ENCODE data around the gene HMX1. TPM values are rescaled to one million over a fixed set of nuclear protein-coding genes. Genes with fewer than 3 reads are reported as not detected.

Gene HMX1
- total RNA-seq, 1 experiment from 2014 or later, result 5.0 TPM

DNA sequence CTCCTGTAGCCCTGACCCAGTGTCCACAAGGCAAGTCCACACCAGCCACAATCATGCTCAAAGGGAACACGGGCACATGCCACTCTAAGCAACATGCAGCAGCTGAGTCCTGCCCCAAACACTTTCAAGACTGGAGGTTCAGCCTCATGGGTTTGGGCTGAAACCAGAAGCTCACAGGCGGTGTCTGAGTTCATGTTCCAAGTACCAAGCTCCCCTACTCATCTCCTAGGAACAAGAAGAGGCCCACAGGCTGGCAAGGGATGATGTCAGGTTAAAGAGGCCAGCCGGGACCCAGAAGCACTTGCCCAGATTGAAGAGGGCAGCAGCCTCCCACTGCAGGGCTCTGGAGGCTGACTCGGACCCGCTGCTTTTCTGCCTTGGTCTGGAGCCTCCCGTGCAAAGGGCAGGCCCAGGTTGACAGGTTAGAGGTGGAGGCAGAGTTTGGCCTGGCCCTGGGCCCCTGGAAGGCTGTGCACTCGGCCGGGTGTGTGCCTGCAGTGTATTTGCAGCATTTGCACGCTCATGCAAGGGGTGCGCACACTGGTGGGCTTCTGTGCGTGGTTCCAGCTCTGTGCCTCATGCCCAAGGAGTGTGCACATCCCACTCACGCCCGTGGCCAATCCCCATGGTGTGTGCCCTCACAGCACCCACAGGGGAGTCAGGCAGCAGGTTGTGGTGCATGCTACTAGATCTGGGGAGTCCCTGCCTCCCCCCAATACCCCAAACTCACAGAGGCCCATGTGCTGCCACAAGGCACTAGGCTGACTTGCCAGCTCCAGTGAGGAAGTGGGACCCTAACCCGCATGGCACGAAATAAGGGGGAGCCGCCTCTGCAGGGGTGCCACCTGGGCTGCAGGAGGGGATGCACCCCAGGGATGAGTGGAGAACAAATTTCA lies 2.4 kb downstream of the HMX1 start:
- no peak for DNase-seq (ENCODE audit: low read depth)

- DNase-seq (ENCODE audit: low read depth), result no peak
These were observed 3.2 kb downstream of the HMX1 start for GRCh38 chr4:8868321-8869001.

- no peak for DNase-seq (ENCODE audit: low read depth)
These were observed 3.9 kb downstream of the HMX1 start for GRCh38 chr4:8867624-8868320.

DNA sequence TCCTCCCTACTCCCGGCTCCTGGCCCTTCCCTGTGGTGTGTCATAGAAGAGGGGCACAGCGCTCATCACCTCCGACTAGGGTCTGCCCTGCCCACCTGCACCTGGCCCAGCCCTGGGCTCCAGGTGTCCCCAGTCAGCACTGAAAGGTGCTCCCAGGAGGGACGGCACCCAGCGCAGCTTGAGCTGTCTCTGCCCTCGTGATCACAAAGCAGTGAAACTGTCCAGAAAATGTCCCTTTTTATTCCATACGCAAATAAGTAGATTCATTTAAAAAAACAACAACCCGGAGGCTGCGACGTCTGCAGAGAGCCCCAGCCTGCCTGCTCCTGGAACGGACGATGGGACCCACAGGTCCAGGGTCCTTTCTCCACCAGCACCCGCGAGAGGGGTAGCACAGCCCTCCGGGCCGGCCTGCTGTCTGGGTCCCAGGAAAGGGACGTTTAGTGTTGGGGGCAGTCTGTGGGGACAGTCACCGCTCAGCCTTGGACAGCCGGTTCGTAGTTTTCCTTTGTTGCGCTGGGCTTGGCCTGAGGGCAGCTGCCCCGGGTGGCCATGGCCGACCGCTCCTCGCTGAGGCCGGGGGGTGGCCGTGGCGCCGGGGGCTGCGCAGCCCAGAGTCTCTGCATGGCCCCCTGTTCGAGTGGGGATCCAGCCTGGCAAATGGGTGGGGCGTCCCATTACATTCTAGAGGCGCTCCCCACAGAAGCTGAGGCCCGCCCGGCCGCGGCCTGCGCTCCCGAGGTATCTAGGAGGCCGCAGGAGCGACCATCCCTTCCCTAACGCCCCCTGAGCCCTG lies 4.6 kb downstream of the HMX1 start:
- DNase-seq (ENCODE audit: low read depth), result no peak

DNA sequence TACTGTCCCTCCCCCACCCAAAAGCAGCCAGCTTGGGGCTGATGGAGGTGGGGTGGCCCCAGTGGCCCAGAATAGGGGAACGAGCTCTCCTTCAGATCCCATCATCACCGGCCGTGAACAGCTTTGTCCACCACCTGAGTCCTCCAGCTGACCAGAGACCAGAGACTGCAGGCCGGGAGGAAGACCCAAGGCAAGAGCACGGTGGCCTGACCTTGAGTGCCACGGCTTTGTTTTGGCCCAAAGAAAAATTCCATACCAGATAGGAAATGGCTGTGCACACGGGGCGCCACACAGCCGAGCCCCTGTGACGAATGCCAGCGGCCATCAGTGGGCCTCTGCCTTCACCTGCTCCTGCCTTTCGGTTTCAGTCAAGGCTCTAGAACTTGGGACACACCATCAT lies 5.2 kb downstream of the HMX1 start:
- no peak for DNase-seq (ENCODE audit: low read depth)

- no peak for DNase-seq (ENCODE audit: low read depth)
These were observed 5.8 kb downstream of the HMX1 start for GRCh38 chr4:8865681-8866310.

DNA sequence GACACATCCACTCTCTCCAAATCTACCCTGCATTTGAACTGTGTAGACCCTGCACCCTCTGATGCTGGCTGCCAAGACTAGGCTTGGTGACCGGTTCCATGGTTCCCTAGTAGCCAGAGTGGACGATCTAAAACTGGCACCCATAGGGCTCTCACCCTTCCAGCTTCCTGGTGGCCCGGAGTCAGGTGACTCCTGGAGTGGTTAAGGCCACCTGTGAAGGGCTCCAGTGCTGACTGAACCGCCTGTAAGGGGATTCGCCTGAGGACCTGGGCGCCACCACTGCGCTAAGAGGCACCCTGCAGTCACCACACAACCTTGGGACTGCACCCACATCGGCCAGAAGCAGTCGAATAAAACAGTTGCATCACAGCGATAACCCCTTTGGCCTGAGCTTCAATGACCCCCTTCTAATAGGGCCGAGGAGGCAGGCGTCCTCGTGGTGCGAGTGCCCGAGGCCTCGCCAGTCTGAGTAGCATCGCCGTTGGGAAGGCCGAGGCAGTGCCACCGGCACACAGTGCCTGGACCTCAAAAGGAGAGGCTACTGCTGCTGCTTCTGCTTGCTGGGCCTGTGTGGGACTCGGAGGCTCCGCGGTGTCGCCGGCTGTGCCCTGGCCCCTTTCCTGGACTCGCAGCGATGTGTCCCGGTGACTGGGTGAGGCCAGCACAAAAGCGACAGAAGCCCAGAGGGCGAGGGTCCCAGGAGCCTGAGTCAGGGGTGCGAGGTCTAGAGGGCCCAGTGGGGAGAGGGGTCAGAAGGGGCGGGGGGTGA lies 6.5 kb downstream of the HMX1 start:
- no peak for DNase-seq (ENCODE audit: low read depth)

- no peak for DNase-seq (ENCODE audit: low read depth)
These were observed 7.7 kb downstream of the HMX1 start for GRCh38 chr4:8863686-8864682.

GRCh38 chr4:8862800-8863685 lies 8.6 kb downstream of the HMX1 start:
- no peak for DNase-seq (ENCODE audit: low read depth)

- DNase-seq (ENCODE audit: low read depth), result no peak
These were observed 9.3 kb downstream of the HMX1 start for GRCh38 chr4:8862334-8862733.

DNA sequence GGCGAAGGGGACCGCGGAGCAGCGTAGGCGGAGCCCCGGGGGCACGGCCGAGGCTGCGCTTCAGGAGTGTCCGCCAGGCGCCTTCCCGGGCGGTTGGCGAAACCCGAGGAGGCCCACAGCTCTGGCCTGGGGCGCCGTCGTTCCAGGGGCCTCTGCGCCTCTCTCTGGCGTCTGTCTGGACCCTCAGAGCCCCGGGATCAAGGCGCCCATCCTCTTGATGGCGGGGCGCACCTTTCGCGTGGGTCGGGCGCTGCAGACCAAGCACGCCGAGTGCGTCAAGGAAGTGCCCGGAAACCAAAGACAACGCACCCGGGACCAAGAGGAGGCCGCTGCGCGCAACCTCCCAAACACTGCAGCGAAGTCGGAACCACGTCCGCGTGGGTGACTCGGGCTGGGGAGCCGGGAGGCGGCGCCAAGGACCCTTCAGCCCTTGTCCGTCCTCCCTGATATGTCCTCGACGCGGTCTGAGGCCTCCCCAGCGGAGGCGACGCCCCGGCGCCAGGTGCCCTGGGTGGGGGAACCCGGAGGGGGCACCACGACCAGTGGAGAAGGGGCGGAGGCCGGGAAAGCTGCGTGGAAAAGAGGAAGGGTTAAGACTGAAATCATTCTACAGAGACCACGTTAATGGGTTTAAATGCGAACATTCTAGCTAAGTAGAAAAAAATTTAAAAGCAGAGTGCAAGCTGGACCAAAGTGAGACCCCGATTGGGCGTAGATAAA lies 9.9 kb downstream of the HMX1 start:
- DNase-seq (ENCODE audit: low read depth), result no peak

GRCh38 chr4:8860892-8861575 lies 10.6 kb downstream of the HMX1 start:
- no peak for DNase-seq (ENCODE audit: low read depth)

DNA sequence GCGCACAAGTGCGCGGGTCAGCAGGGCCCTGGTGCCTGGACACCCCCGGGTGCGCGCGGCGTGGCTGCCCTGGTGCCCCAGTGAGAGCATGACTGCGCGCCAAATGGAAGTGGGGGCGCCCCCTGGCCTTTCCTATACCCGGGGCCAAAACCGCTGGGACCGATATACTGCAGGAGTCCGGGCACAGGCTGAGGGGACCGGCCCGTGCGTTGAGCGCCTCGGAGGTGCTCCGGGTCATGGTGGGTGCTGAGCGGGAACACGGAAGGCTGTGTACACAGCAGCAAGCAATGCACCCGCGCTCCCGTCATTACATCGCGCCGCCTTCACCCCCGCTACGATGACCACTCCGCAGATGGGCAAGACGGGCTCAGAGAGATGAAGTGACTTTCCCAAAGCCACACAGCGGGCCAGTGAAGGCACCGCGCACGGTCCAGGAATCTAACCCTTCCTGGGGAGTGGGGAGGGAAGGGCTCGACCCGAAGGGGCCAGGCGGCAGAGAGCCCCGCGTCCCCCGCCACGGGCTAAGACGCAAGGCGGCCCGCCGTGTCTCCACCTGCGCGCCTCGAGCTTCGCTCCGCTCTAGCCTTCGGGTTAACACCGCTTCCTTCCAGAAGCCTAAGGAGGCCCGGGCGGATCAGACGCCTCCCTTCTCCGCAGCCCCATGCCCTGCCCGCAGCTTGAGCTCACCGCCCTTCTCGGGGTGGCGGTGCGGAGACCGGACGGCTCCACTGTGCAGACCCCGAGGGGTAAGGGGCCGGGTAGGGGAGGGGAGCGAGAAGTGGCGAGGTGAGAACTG lies 11.3 kb downstream of the HMX1 start:
- no peak for DNase-seq (ENCODE audit: low read depth)

DNA sequence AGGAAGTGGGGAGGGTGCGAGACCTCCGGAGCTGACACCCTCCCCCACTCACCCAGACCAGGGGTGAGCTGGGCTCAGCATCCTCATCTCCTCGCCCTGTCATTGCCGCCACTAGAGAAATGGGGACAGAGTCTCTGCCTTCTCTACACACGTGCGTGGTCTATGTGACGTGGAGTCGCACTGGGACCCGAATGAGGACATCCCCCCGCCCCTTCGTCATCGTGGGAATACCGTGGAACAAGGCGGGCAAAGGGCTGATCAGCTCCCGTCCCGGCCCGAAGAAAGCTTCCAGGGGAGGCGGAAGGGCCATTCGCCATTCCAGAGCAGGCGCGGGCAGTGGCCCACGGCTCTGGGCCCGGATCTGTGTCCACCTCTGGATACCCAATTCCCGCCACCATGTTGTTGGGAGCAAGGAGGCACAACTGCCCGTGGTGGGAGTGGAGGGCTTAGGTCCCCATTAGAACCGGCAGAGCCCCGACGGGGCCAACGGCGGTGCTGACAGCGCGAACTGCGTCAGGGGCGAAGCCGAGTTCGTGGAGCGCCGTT lies 12.0 kb downstream of the HMX1 start:
- no peak for DNase-seq (ENCODE audit: low read depth)

DNA sequence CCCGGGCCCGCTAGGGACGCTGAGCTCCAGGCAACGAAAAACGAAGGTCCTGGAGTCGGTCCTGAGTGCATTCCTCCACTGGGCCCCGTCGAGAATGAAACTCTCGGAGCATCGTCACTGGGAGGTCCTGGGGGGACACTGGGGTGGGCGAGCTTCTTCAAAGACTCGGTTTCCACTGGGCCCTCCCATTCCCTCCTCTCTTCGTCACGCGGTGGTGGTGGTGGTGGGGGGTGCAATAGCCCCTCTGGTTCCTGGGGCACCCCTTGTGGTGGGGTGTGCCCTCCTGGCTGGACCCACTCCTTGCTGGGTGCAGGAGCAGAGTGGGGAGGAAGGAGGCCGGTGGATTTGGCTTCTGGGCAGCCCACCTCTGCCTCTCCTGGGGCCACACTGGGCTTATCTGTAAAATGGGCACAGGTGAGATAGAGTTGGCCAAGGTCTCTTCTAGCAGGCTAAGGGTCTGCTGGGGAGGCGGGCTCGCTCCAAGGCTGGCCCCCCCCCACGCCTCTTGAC lies 12.9 kb downstream of the HMX1 start:
- DNase-seq (ENCODE audit: low read depth), result no peak

All from Daoy (cell line).